ENCODE measurements around the gene RPL15. TPM values are rescaled to one million over a fixed set of nuclear protein-coding genes. Genes with fewer than 3 reads are reported as not detected.

Gene RPL15
- total and polyA plus RNA-seq, 3 donors from 2014 or later, result 783 to 1,993 (median 1,409) TPM

GRCh38 chr3:23926736-23927135, 9.8 kb downstream of the RPL15 start:
- TF ChIP-seq CTCF (IDR thresholded peaks at IDR 0.05) (no peak), POLR2A (IDR thresholded peaks at IDR 0.05) (no peak)
- Histone ChIP-seq H3K4me3 (no peak overlapping the region), H3K27ac (no peak overlapping the region), H3K36me3 (ENCODE audit: low read depth, missing control alignments) (no peaks in the 10 kb centered on the region), H3K9me3 (no peaks in the 10 kb centered on the region), H3K27me3 (no peaks in the 10 kb centered on the region), H3K4me1 (no peaks in the 10 kb centered on the region)
- WGBS, 2 donors, result 85 to 87% methylated on average over 3 of the region's 3 CpGs
- no peak for DNase-seq
- intact Hi-C loops (cut with DNase I; ENCODE audit: low total_unique reads), result no loop called here

GRCh38 chr3:23928524-23928923, 11.6 kb downstream of the RPL15 start:
- H3K4me1 ChIP-seq, result no peaks in the 10 kb centered on the region
- TF ChIP-seq CTCF (IDR thresholded peaks at IDR 0.05) (no peak), POLR2A (IDR thresholded peaks at IDR 0.05) (no peak)
- no peaks in the 10 kb centered on the region for H3K9me3 ChIP-seq
- intact Hi-C loops (cut with DNase I; ENCODE audit: low total_unique reads), result no loop called here
- no peak for DNase-seq
- no peak overlapping the region for H3K27ac ChIP-seq
- H3K36me3 ChIP-seq (ENCODE audit: low read depth, missing control alignments), result no peaks in the 10 kb centered on the region
- H3K27me3 ChIP-seq, result no peaks in the 10 kb centered on the region
- WGBS, 2 donors, result 89 to 92% methylated on average over 8 of the region's 8 CpGs
- H3K4me3 ChIP-seq, result no peak overlapping the region

DNA sequence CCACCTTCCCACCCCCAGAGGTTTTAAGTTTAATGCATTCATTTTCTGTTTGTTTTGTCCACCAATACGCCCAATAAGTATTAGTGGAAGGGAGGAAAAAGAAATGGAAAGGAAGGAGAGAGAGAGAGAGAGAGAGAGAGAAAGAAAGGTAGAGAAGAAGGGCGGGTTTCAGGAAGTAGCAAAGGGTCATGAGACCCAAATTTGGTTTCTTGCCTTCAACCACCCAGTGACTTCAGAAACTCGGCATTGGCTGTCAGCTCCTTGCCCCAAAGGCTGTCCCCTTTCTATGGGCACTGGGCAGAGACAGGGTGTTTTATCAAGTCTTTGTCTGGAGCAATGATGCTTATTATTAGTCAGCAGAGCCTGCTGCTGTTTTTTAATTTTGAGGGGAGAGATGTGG, 14.7 kb downstream of the RPL15 start:
- intact Hi-C loops (cut with DNase I; ENCODE audit: low total_unique reads), result no loop called here
- Histone ChIP-seq H3K4me3 (no peak overlapping the region), H3K27ac (no peak overlapping the region), H3K4me1 (no peaks in the 10 kb centered on the region), H3K36me3 (ENCODE audit: low read depth, missing control alignments) (no peaks in the 10 kb centered on the region), H3K9me3 (no peaks in the 10 kb centered on the region), H3K27me3 (no peaks in the 10 kb centered on the region)
- 88 to 92% methylated on average over 3 of the region's 3 CpGs for WGBS, 2 donors
- TF ChIP-seq POLR2A (IDR thresholded peaks at IDR 0.05) (no peak), CTCF (IDR thresholded peaks at IDR 0.05) (no peak)
- no peak for DNase-seq

DNA sequence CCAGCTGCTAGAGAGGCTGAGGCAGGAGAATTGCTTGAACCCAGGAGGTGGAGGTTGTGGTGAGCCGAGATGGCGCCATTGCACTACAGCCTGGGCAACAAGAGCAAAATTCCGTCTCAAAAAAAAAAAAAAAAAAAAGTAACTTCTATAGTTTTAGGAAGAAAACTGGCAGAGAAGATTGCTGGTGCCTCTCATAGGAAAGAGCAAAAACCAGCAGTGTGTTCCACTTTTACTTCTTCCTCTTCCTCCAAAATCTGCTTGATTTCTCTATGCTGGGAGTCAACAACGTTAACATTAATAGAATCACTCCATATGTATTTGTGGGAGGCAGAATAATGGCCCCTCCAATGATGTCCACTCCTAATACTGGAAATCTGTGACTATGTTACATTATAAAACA, 15.6 kb downstream of the RPL15 start:
- 74 to 84% methylated on average over 4 of the region's 4 CpGs for WGBS, 2 donors
- no peak overlapping the region for H3K27ac ChIP-seq
- intact Hi-C loops (cut with DNase I; ENCODE audit: low total_unique reads), result no loop called here
- DNase-seq, result no peak
- H3K4me1 ChIP-seq, result no peaks in the 10 kb centered on the region
- H3K27me3 ChIP-seq, result no peaks in the 10 kb centered on the region
- no peak for TF ChIP-seq CTCF (IDR thresholded peaks at IDR 0.05)
- TF ChIP-seq POLR2A (IDR thresholded peaks at IDR 0.05), result no peak
- no peaks in the 10 kb centered on the region for H3K9me3 ChIP-seq
- no peak overlapping the region for H3K4me3 ChIP-seq
- no peaks in the 10 kb centered on the region for H3K36me3 ChIP-seq (ENCODE audit: low read depth, missing control alignments)

GRCh38 chr3:23934253-23934652, 17.3 kb downstream of the RPL15 start:
- H3K9me3 ChIP-seq, result no peaks in the 10 kb centered on the region
- no peak for DNase-seq
- H3K36me3 ChIP-seq (ENCODE audit: low read depth, missing control alignments), result no peaks in the 10 kb centered on the region
- no peak overlapping the region for H3K4me3 ChIP-seq
- intact Hi-C loops (cut with DNase I; ENCODE audit: low total_unique reads), result no loop called here
- H3K27ac ChIP-seq, result no peak overlapping the region
- no peaks in the 10 kb centered on the region for H3K27me3 ChIP-seq
- no peaks in the 10 kb centered on the region for H3K4me1 ChIP-seq
- 72 to 78% methylated on average over 4 of the region's 4 CpGs for WGBS, 2 donors
- no peak for TF ChIP-seq CTCF (IDR thresholded peaks at IDR 0.05)
- TF ChIP-seq POLR2A (IDR thresholded peaks at IDR 0.05), result no peak
